K562 (cell line): ENCODE data around the gene OCRL. TPM values are rescaled to one million over a fixed set of nuclear protein-coding genes. Genes with fewer than 3 reads are reported as not detected.

Source experiments
- ATAC-seq: fragments of 200-7000 bp; cut with Tn5 transposase; 3 replicates; pipeline ENCODE4 v1.9.1; 2020; ENCODE audit warnings: moderate library complexity
- BruUV-seq: library from RNA; stranded (reverse); fragments of 400-500 nt; replicated peaks from 2 replicates; lab custom pipeline; 2021; lab: Mats Ljungman, UMichigan
- CTCF ChIA-PET: fragments of 300-600 bp; formaldehyde crosslinking; extraction: SDS; loops from one replicate; lab custom pipeline; 2021; ENCODE audit warnings: low intra/inter-chr PET ratio; lab: Yijun Ruan, JAX
- POLR2A ChIA-PET: fragments of 300-600, 350-650 bp; sonication (Branson Sonifier 250); formaldehyde crosslinking; extraction: SDS; loops from one replicate; lab custom pipeline; 2021; ENCODE audit warnings: antibody characterized with exemption, inconsistent platforms; lab: Yijun Ruan, JAX
- DNase-seq, 4 experiments: peaks; one replicate each; pipeline versions ENCODE4 v3.0.0 to v3.0.0-alpha.2; 2011 to 2018; ENCODE audit warnings: low spot score in 3 of 4, mixed read lengths in 3 of 4; ENCODE audit errors: extremely low read depth in 1 of 4
- FAIRE-seq: peaks from 2 replicates; lab custom pipeline; 2011; peaks lifted over from hg19 to GRCh38; lab: Jason Lieb, UNC
- H2AFZ ChIP-seq: 2 replicates; pipeline ENCODE4 v1.6.0; 2011; ENCODE audit warnings: low read depth, low read length, control low read depth, inconsistent platforms
- H3K27ac ChIP-seq: fragments of 200-600 bp; 3 replicates; pipeline ENCODE4 v1.8.0; 2011; ENCODE audit warnings: low read depth, mild to moderate bottlenecking, control low read depth, inconsistent platforms, low read length, moderate library complexity, mixed read lengths; ENCODE audit errors: extremely low read depth
- H3K27me3 ChIP-seq, 2 experiments: fragments of 300-600 bp in 1 of 2; 2 replicates in 1 of 2; 3 replicates in 1 of 2; pipeline versions ENCODE4 v1.6.0 to v1.8.0; 2011; ENCODE audit warnings: inconsistent platforms in 2 of 2, low read length in 2 of 2, mild to moderate bottlenecking in 1 of 2, mixed read lengths in 1 of 2, moderate library complexity in 1 of 2; ENCODE audit not compliant: control insufficient read depth in 2 of 2, insufficient read depth in 2 of 2
- H3K36me3 ChIP-seq: fragments of 300-600 bp; 3 replicates; pipeline ENCODE4 v1.8.0; 2011; ENCODE audit warnings: mild to moderate bottlenecking, low read length, inconsistent platforms; ENCODE audit not compliant: control insufficient read depth, insufficient read depth
- H3K4me1 ChIP-seq, 2 experiments: fragments of 200-600 bp in 1 of 2; replicated peaks in 1 of 2; 2 replicates in 1 of 2; 3 replicates in 1 of 2; pipeline versions ENCODE4 v1.5.1 to v1.8.0; 2011; ENCODE audit warnings: inconsistent platforms in 2 of 2, low read length in 2 of 2, mild to moderate bottlenecking in 1 of 2, mixed read lengths in 1 of 2, moderate library complexity in 1 of 2; ENCODE audit not compliant: control insufficient read depth in 2 of 2, insufficient read depth in 2 of 2
- H3K4me2 ChIP-seq: 2 replicates; pipeline ENCODE4 v1.6.1; 2011; ENCODE audit warnings: low read length, control low read depth, inconsistent platforms, mixed read lengths; ENCODE audit not compliant: insufficient read depth
- H3K4me3 ChIP-seq: fragments of 200-600 bp; sonication (generic), shearing (Covaris generic); 2 replicates; pipeline ENCODE4 v1.5.1; 2016; ENCODE audit warnings: control low read depth, inconsistent platforms
- H3K79me2 ChIP-seq: fragments of 200-600 bp; 3 replicates; pipeline ENCODE4 v1.8.0; 2011; ENCODE audit warnings: low read length, inconsistent platforms; ENCODE audit not compliant: control insufficient read depth, insufficient read depth
- H3K9ac ChIP-seq, 2 experiments: 2 replicates each; pipeline versions ENCODE4 v1.6.0 to v1.6.1; 2011; ENCODE audit warnings: low read depth in 2 of 2, low read length in 2 of 2, control low read depth in 1 of 2, inconsistent platforms in 1 of 2, mild to moderate bottlenecking in 1 of 2, mixed read lengths in 1 of 2; ENCODE audit not compliant: insufficient read depth in 1 of 2
- H3K9me1 ChIP-seq: one replicate; pipeline ENCODE4 v1.6.0; 2011; ENCODE audit warnings: inconsistent platforms, mild to moderate bottlenecking, low read length, moderate library complexity; ENCODE audit not compliant: control insufficient read depth, insufficient read depth
- H3K9me3 ChIP-seq: replicated peaks from 2 replicates; pipeline ENCODE4 v1.5.1; 2011; ENCODE audit warnings: low read depth, low read length, inconsistent platforms; ENCODE audit not compliant: control insufficient read depth, insufficient read depth
- H4K20me1 ChIP-seq: replicated peaks from 2 replicates; pipeline ENCODE4 v1.6.1; 2011; ENCODE audit warnings: low read length, inconsistent platforms, mixed read lengths; ENCODE audit not compliant: control insufficient read depth, insufficient read depth
- IFI16 ChIP-seq: fragments of 250-450 bp; sonication (Bioruptor Pico); IDR thresholded peaks from 2 replicates; pipeline ENCODE4 v2.1.2; 2022; ENCODE audit warnings: mild to moderate bottlenecking, inconsistent platforms
- POLR2AphosphoS5 ChIP-seq: IDR thresholded peaks from 2 replicates; pipeline ENCODE4 v1.6.1; 2011; ENCODE audit warnings: mild to moderate bottlenecking, low read depth, low read length, moderate library complexity; ENCODE audit not compliant: control insufficient read depth, insufficient read depth
- SIRT6 ChIP-seq: IDR thresholded peaks from one replicate; pipeline ENCODE4 v1.6.1; 2012; ENCODE audit warnings: low read depth, mild to moderate bottlenecking, control low read depth, inconsistent platforms, low read length, moderate library complexity
- ZNF224 ChIP-seq: sonication (generic); formaldehyde crosslinking; IDR thresholded peaks from 2 replicates; pipeline ENCODE4 v1.8.0; 2022; ENCODE audit warnings: mild to moderate bottlenecking, missing genetic modification reagents
- ZNF316 ChIP-seq: fragments of 450-650 bp; IDR thresholded peaks from 2 replicates; pipeline ENCODE4 v1.6.1; 2016
- ZNF318 ChIP-seq, 2 experiments: fragments of 450-650 bp; IDR thresholded peaks; 2 replicates each; pipeline ENCODE4 v1.6.1; 2016; ENCODE audit warnings: mild to moderate bottlenecking in 2 of 2, borderline replicate concordance in 1 of 2, low read depth in 1 of 2, moderate library complexity in 1 of 2
- WGBS: fragments of 100-300 bp; shearing (Covaris generic); methylation state at CpG from one replicate; pipeline ENCODE4 v1.1.6; 2016; ENCODE audit warnings: low coverage, mixed read lengths; ENCODE audit not compliant: insufficient coverage; ENCODE audit errors: missing lambda C conversion rate; 5-methylcytosine and 5-hydroxymethylcytosine counted together
- in situ Hi-C: fragments of 300-500 bp; cut with MboI; formaldehyde crosslinking; loops from 4 replicates; pipeline ENCODE4 v1.15.0; 2018; ENCODE audit warnings: inconsistent platforms, mixed read lengths
- intact Hi-C: fragments of 100-400 bp; cut with micrococcal nuclease; formaldehyde crosslinking; loops from 2 replicates; pipeline ENCODE4 v1.14.2; 2022
- polyA plus RNA-seq, 8 experiments: library from polyadenylated mRNA; depleted of rRNA in 4 of 8; stranded (reverse) in 5 of 8; unstranded in 3 of 8; fragments of >200 nt; fragmentation: Nextera tagmentation in 2 of 8; fragmentation: Illumina TruSeq in 1 of 8; extraction: Ambion mirVana in 2 of 8; extraction: Trizol in 1 of 8; gene quantifications; 2 replicates each; pipeline versions ENCODE4 v1.2.1 to v1.2.3, GENCODE V29; 2011 to 2014; ENCODE audit warnings: inconsistent platforms in 1 of 8, missing spikeins in 1 of 8
- total RNA-seq, 7 experiments: library from RNA; depleted of rRNA in 6 of 7; stranded (reverse); fragments of >200 nt in 6 of 7; fragmentation: Illumina TruSeq in 2 of 7; extraction: Trizol in 2 of 7; gene quantifications; 2 replicates each; pipeline versions ENCODE4 v1.2.1 to v1.2.3, GENCODE V29; 2011 to 2021; ENCODE audit warnings: low replicate concordance in 1 of 7
- TF ChIP-seq, protein P1 (sequence below): fragments of 250-450 bp; sonication (Bioruptor Pico); IDR thresholded peaks from 2 replicates; pipeline ENCODE4 v1.5.0; 2021
- TF ChIP-seq, protein P2 (sequence below), 3 experiments: fragments of 200-800 bp in 1 of 3; sonication (Bioruptor generic) in 1 of 3; sonication (generic) in 1 of 3; formaldehyde crosslinking in 1 of 3; IDR thresholded peaks; 2 replicates each; pipeline versions ENCODE4 v1.6.1 to v1.8.0; 2016 to 2022; ENCODE audit warnings: mild to moderate bottlenecking in 2 of 3, missing compliant biosample characterization in 2 of 3, missing genetic modification characterization in 2 of 3, missing genetic modification reagents in 1 of 3

The OCRL gene
- total and polyA plus RNA-seq, 9 of the 15 experiments (the other 6 are each of a cell fraction or from before 2014, with no cell fraction given) = 2.2 to 23.4 (median 11.9) TPM

DNA sequence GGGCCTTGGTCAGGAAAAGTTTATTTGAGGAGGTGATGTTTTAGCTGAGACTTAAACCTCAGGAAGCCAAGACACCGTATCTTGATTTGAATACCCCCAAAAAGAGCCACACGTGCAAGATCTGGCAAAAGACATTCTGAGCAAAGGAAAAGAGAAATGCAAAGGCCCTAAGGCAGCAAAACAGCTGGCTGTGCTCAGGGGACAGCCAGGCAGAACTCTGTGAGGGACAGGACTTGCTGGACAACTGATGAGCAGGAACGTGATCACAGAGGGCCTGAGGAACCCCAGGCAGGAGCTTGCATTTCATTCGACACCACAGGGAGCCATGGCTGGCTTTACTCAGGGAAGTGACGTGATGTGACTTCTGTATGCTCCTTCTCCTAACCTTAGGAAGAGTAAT is 56.0 kb downstream of the OCRL start:
- Histone ChIP-seq H2AFZ (no peak overlapping the region), H3K9me3 (no peaks in the 10 kb centered on the region), H3K27ac (no peak overlapping the region), H3K4me1 (peaks cover 3 to 21% of the 10 kb centered on the region in 2 experiments; a peak in 4 of 5 replicates), H3K9ac (no peak overlapping the region), H3K4me2 (no peak overlapping the region), H4K20me1 (no peaks in the 10 kb centered on the region), H3K36me3 (peaks cover 21% of the 10 kb centered on the region; the same call in 2 of the 3 replicates), H3K79me2 (no peaks in the 10 kb centered on the region), H3K27me3 (no peaks in the 10 kb centered on the region), H3K9me1 (no peaks in the 10 kb centered on the region), H3K4me3 (no peak overlapping the region)
- intact Hi-C loops = no loop called here
- ATAC-seq (no peak), DNase-seq (no peak), FAIRE-seq (no peak)
- in situ Hi-C loops = loop anchor here (25.0 kb wide), 1 partner anchor 1341 kb away; no protein-coding TSS in a partner anchor
- TF ChIP-seq SIRT6 (no peak), ZNF318 (IDR thresholded peaks at IDR 0.05; ENCODE audit: borderline replicate concordance in 1 of 2, low read depth in 1 of 2) (no peak), ZNF316 (no peak), IFI16 (no peak), ZNF224 (no peak), POLR2AphosphoS5 (no peak)
- TF ChIP-seq, protein P1, sequence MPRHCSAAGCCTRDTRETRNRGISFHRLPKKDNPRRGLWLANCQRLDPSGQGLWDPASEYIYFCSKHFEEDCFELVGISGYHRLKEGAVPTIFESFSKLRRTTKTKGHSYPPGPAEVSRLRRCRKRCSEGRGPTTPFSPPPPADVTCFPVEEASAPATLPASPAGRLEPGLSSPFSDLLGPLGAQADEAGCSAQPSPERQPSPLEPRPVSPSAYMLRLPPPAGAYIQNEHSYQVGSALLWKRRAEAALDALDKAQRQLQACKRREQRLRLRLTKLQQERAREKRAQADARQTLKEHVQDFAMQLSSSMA = no peak
- TF ChIP-seq, protein P2, sequence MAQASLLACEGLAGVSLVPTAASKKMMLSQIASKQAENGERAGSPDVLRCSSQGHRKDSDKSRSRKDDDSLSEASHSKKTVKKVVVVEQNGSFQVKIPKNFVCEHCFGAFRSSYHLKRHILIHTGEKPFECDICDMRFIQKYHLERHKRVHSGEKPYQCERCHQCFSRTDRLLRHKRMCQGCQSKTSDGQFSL (CRISPR knock-in tag; IDR thresholded peaks at IDR 0.05) = no peak
- TF ChIP-seq, protein P2 (tag; IDR thresholded peaks at IDR 0.05) = no peak
- no TSS peak for BruUV-seq
- CTCF ChIA-PET = no interaction called here
- POLR2A ChIA-PET = interaction anchor here (0.6 kb wide), 1 partner anchor 542 kb away, joined by 3 read pairs; no protein-coding TSS in a partner anchor
- 85% methylated on average over 4 of the region's 5 CpGs for WGBS
